ENCODE measurements around the gene NAMPT.
"Not testable (repeated sequence)": the region's sequence is repeated elsewhere in the genome, so short reads cannot be mapped to it uniquely, and the experiment has no call there.

DNA sequence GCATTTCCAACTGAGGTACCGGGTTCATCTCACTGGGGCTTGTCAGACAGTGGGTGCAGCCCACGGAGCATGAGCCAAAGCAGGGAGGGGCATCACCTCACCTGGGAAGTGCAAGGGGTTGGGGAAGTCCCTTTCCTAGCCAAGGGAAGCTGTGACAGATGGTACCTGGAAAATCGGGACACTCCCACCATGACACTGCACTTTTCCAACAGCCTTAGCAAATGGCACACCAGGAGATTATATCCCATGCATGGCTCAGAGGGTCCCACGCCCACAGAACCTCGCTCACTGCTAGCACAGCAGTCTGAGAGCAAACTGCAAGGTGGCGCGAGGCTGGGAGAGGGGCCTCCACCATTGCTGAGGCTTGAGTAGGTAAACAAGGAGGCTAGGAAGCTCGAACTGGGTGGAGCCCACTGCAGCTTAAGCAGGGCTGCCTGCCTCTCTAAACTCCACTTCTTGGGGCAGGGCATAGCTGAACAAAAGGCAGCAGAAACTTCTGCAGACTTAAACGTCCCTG is 35.5 kb upstream of the NAMPT start:
- TF ChIP-seq CTCF (IDR thresholded peaks at IDR 0.05 in 4 of 5, conservative IDR thresholded peaks at IDR 0.05 in 1 of 5); POLR2A (IDR thresholded peaks at IDR 0.05): not testable (repeated sequence)

Data from gastrocnemius medialis (tissue), 4 donors.